Astrocyte (in vitro differentiated cells and primary cell): Measurements from ENCODE around the gene ATXN7. TPM values are rescaled to one million over a fixed set of nuclear protein-coding genes. Genes with fewer than 3 reads are reported as not detected.
A peak's percentile ranks its signal among the peaks of the same experiment; 100 is the strongest.

Experiments
- DNase-seq: peaks from one replicate; pipeline ENCODE4 v3.0.0-alpha.2; 2010; ENCODE audit warnings: low read depth
- FAIRE-seq: peaks from 2 replicates; lab custom pipeline; 2011; peaks lifted over from hg19 to GRCh38; lab: Jason Lieb, UNC
- H2AFZ ChIP-seq: 2 replicates; pipeline ENCODE4 v1.6.0; 2012; ENCODE audit warnings: low read depth, low read length, inconsistent platforms
- H3K27ac ChIP-seq: 2 replicates; pipeline ENCODE4 v1.5.1; 2011; ENCODE audit warnings: low read depth, low read length, inconsistent platforms
- H3K27me3 ChIP-seq: 2 replicates; pipeline ENCODE4 v1.6.0; 2011; ENCODE audit warnings: low read length, inconsistent platforms; ENCODE audit not compliant: insufficient read depth
- H3K36me3 ChIP-seq: 2 replicates; pipeline ENCODE4 v1.5.1; 2011; ENCODE audit warnings: low read length, inconsistent platforms; ENCODE audit not compliant: insufficient read depth
- H3K4me1 ChIP-seq: 2 replicates; pipeline ENCODE4 v1.5.1; 2011; ENCODE audit warnings: low read length, inconsistent platforms; ENCODE audit not compliant: insufficient read depth
- H3K4me2 ChIP-seq: 2 replicates; pipeline ENCODE4 v1.6.0; 2012; ENCODE audit warnings: low read length, inconsistent platforms
- H3K4me3 ChIP-seq: 2 replicates; pipeline ENCODE4 v1.5.1; 2011; ENCODE audit warnings: low read depth, mild to moderate bottlenecking, low read length, inconsistent platforms; ENCODE audit not compliant: insufficient read depth
- H3K79me2 ChIP-seq: 2 replicates; pipeline ENCODE4 v1.6.0; 2012; ENCODE audit warnings: mild to moderate bottlenecking, low read length, inconsistent platforms; ENCODE audit not compliant: insufficient read depth
- H3K9ac ChIP-seq: 2 replicates; pipeline ENCODE4 v1.6.0; 2012; ENCODE audit warnings: mild to moderate bottlenecking, low read length, inconsistent platforms
- H3K9me3 ChIP-seq: 2 replicates; pipeline ENCODE4 v1.5.1; 2012; ENCODE audit warnings: low read depth, mild to moderate bottlenecking, low read length, inconsistent platforms; ENCODE audit not compliant: insufficient read depth
- H4K20me1 ChIP-seq: 2 replicates; pipeline ENCODE4 v1.6.0; 2012; ENCODE audit warnings: low read length, inconsistent platforms; ENCODE audit not compliant: insufficient read depth
- H3K27ac Mint-ChIP-seq: one replicate; pipeline ENCODE4 v1.8.0; 2021; ENCODE audit warnings: mild to moderate bottlenecking, mixed read lengths; ENCODE audit not compliant: unreplicated experiment
- H3K27me3 Mint-ChIP-seq: one replicate; pipeline ENCODE4 v1.8.0; 2021; ENCODE audit warnings: low read depth, mixed read lengths; ENCODE audit not compliant: unreplicated experiment
- H3K36me3 Mint-ChIP-seq: one replicate; pipeline ENCODE4 v1.8.0; 2021; ENCODE audit warnings: low read depth, mixed read lengths; ENCODE audit not compliant: unreplicated experiment
- H3K4me1 Mint-ChIP-seq: one replicate; pipeline ENCODE4 v1.8.0; 2021; ENCODE audit warnings: low read depth, mixed read lengths; ENCODE audit not compliant: unreplicated experiment
- H3K4me3 Mint-ChIP-seq: one replicate; pipeline ENCODE4 v1.8.0; 2021; ENCODE audit warnings: mild to moderate bottlenecking, moderate library complexity, mixed read lengths; ENCODE audit not compliant: unreplicated experiment
- H3K9me3 Mint-ChIP-seq: one replicate; pipeline ENCODE4 v1.8.0; 2021; ENCODE audit warnings: mild to moderate bottlenecking, mixed read lengths; ENCODE audit not compliant: unreplicated experiment
- EZH2 ChIP-seq: IDR thresholded peaks from 2 replicates; pipeline ENCODE4 v1.6.1; 2012; ENCODE audit warnings: mild to moderate bottlenecking, low read length, inconsistent platforms; ENCODE audit not compliant: insufficient read depth
- total RNA-seq: library from RNA; stranded (reverse); gene quantifications from 2 replicates; pipeline ENCODE4 v1.2.1, GENCODE V29; 2021
- TF ChIP-seq, protein P1 (sequence below): IDR thresholded peaks from 2 replicates; pipeline ENCODE4 v1.5.1; 2011; ENCODE audit warnings: low read depth, mild to moderate bottlenecking, inconsistent platforms, low read length, moderate library complexity; ENCODE audit not compliant: insufficient read depth

Gene ATXN7
- total RNA-seq, 1 donor from 2014 or later, result 17.6 TPM

DNA sequence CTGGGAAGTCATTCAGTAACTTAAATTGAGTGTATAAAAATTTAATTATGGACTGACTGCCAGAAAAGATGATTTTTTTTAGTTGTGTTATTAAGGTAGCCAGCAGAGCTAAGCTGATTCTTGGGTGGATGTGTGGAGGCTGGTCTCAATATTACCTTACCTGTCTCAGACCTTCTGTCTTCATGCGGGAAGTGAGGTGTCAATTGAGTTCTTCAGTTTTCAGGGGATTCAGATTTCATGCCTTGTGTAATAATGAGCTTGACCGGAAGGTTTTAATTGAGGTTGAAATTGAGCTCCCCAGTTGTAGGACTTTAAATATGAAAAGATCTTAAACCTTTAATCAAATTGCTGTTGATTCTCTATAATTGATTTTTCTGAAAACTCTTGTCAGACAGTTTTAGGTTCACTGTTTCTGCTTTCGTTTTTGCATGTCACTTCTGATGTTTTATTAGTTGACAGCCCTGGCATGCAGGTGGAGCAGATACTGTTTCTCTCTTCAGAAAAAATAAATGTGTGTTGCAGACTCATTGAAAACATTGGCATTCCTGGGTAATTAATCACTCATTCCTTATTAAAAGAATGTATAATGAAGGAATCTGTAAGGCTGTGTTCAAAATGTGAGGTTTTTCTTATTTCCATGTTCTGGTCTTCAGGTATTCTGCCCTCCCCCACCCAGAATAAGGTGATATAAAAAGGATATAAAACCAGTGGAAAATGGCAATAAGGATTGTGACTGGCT is 105.1 kb downstream of the ATXN7 start:
- no peaks in the 10 kb centered on the region for H3K27me3 ChIP-seq
- peak overlapping the region; percentile 6 for H3K27ac ChIP-seq
- no peak overlapping the region for H2AFZ ChIP-seq
- DNase-seq (peak; percentile 47), FAIRE-seq (no peak)
- H3K4me3 ChIP-seq, result no peak overlapping the region
- no peaks in the 10 kb centered on the region for H3K36me3 ChIP-seq
- Mint-ChIP-seq H3K4me1 (peaks cover 66% of the 10 kb centered on the region), H3K36me3 (peaks cover 1% of the 10 kb centered on the region), H3K27ac (peak overlapping the region; percentile 50), H3K4me3 (peak overlapping the region; percentile 65), H3K27me3 (no peaks in the 10 kb centered on the region), H3K9me3 (no peaks in the 10 kb centered on the region)
- H3K79me2 ChIP-seq, result peaks cover 41% of the 10 kb centered on the region
- TF ChIP-seq, protein P1, sequence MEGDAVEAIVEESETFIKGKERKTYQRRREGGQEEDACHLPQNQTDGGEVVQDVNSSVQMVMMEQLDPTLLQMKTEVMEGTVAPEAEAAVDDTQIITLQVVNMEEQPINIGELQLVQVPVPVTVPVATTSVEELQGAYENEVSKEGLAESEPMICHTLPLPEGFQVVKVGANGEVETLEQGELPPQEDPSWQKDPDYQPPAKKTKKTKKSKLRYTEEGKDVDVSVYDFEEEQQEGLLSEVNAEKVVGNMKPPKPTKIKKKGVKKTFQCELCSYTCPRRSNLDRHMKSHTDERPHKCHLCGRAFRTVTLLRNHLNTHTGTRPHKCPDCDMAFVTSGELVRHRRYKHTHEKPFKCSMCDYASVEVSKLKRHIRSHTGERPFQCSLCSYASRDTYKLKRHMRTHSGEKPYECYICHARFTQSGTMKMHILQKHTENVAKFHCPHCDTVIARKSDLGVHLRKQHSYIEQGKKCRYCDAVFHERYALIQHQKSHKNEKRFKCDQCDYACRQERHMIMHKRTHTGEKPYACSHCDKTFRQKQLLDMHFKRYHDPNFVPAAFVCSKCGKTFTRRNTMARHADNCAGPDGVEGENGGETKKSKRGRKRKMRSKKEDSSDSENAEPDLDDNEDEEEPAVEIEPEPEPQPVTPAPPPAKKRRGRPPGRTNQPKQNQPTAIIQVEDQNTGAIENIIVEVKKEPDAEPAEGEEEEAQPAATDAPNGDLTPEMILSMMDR, result no peak
- TF ChIP-seq EZH2, result no peak
- H3K9me3 ChIP-seq, result no peaks in the 10 kb centered on the region
- peak overlapping the region; percentile 56 for H3K4me2 ChIP-seq
- peak overlapping the region; percentile 1 for H3K9ac ChIP-seq
- peaks cover 92% of the 10 kb centered on the region for H4K20me1 ChIP-seq
- peaks cover 45% of the 10 kb centered on the region for H3K4me1 ChIP-seq

DNA sequence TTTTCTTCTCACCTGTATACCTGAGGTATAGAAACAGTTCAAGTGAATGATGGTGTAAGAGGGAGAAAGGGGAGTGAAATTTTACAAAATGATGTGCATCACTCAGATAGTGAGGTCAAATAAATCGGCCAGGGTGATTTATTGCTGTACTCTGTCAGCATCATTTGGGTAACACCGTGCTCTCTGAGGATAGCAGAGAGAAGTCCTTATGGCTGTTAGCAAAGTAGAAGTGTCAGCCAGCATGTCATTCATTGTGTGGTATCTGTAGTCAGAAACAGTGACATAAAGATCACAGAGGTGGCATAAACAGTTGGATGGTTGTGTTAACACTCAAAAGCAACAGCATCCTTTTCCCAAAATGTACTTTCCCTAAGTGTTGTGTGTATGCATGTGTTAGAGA is 106.2 kb downstream of the ATXN7 start:
- Mint-ChIP-seq H3K27me3 (no peaks in the 10 kb centered on the region), H3K27ac (peak overlapping the region; percentile 50), H3K36me3 (peaks cover 1% of the 10 kb centered on the region), H3K9me3 (no peaks in the 10 kb centered on the region), H3K4me3 (no peak overlapping the region), H3K4me1 (peaks cover 66% of the 10 kb centered on the region)
- Histone ChIP-seq H3K9me3 (no peaks in the 10 kb centered on the region), H2AFZ (no peak overlapping the region), H3K4me3 (no peak overlapping the region), H3K79me2 (peaks cover 48% of the 10 kb centered on the region), H3K4me1 (peaks cover 45% of the 10 kb centered on the region), H4K20me1 (peaks cover 84% of the 10 kb centered on the region), H3K9ac (no peak overlapping the region), H3K27me3 (no peaks in the 10 kb centered on the region), H3K27ac (no peak overlapping the region), H3K4me2 (no peak overlapping the region), H3K36me3 (no peaks in the 10 kb centered on the region)
- DNase-seq (no peak), FAIRE-seq (no peak)
- no peak for TF ChIP-seq EZH2
- TF ChIP-seq, protein P1, result no peak
